OCI-LY7 (cell line): ENCODE data around the gene CNTN6.

Source experiments
- EZH2phosphoT487 ChIP-seq: fragments of 200-600 bp; sonication (generic); IDR thresholded peaks from 2 replicates; pipeline ENCODE4 v1.6.1; 2018; ENCODE audit warnings: low read depth, borderline replicate concordance, mild to moderate bottlenecking, mixed run types, antibody characterized with exemption, low read length, moderate library complexity, mixed read lengths
- TF ChIP-seq, protein P1 (sequence below): fragments of 200-600 bp; sonication (generic); conservative IDR thresholded peaks from 2 replicates; pipeline ENCODE4 v1.5.1; 2014; ENCODE audit warnings: mild to moderate bottlenecking, antibody characterized with exemption, low read length, moderate library complexity, mixed read lengths

DNA sequence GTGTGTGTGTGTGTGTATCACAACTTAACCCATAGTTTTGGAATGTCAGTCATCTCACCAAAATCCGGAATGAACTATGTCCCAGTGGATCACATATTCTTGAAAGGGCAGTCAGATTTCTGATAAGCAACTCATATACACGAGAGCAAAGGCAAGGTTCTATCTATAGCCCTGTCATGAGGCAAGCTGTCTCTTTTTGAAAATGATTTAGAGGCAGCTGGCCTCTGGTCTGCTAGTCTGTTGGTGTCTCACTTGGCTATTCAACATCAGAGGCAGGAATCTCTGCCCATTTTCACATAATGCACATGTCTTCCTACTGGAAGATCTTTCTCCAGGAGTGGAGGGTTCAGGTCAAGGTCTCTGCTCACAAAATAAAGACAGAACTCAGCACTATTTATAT lies 79.8 kb downstream of the CNTN6 start:
- TF ChIP-seq, protein P1, sequence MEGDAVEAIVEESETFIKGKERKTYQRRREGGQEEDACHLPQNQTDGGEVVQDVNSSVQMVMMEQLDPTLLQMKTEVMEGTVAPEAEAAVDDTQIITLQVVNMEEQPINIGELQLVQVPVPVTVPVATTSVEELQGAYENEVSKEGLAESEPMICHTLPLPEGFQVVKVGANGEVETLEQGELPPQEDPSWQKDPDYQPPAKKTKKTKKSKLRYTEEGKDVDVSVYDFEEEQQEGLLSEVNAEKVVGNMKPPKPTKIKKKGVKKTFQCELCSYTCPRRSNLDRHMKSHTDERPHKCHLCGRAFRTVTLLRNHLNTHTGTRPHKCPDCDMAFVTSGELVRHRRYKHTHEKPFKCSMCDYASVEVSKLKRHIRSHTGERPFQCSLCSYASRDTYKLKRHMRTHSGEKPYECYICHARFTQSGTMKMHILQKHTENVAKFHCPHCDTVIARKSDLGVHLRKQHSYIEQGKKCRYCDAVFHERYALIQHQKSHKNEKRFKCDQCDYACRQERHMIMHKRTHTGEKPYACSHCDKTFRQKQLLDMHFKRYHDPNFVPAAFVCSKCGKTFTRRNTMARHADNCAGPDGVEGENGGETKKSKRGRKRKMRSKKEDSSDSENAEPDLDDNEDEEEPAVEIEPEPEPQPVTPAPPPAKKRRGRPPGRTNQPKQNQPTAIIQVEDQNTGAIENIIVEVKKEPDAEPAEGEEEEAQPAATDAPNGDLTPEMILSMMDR = no peak
- no peak for TF ChIP-seq EZH2phosphoT487
